Upper lobe of left lung (tissue), 6 donors: ENCODE measurements around the gene SHKBP1. TPM values are rescaled to one million over a fixed set of nuclear protein-coding genes. Genes with fewer than 3 reads are reported as not detected.
A peak's percentile ranks its signal among the peaks of the same experiment; 100 is the strongest.

ENCODE experiments used
- ATAC-seq, 2 donors: fragments of 200-7000 bp; cut with Tn5 transposase; one replicate each; pipeline ENCODE4 v1.9.1; 2022; ENCODE audit warnings: mild to moderate bottlenecking in 2 of 2, moderate library complexity in 2 of 2; ENCODE audit not compliant: low FRiP score in 2 of 2
- DNase-seq, 2 donors: peaks; one replicate each; pipeline ENCODE4 v3.0.0-alpha.2; 2019 to 2020
- H3K27ac ChIP-seq, 4 donors: fragments of 200-600 bp; sonication (generic); one replicate each; pipeline ENCODE4 v1.5.1; 2016 to 2019
- H3K27me3 ChIP-seq, 4 donors: fragments of 200-600 bp; sonication (generic); one replicate each; pipeline ENCODE4 v1.5.1; 2017 to 2019
- H3K36me3 ChIP-seq, 4 donors: fragments of 200-600 bp; sonication (generic); one replicate each; pipeline ENCODE4 v1.5.1; 2016 to 2019
- H3K4me1 ChIP-seq, 4 donors: fragments of 200-600 bp; sonication (generic); one replicate each; pipeline ENCODE4 v1.5.1; 2018 to 2019
- H3K4me3 ChIP-seq, 4 donors: fragments of 200-600 bp; sonication (generic); one replicate each; pipeline ENCODE4 v1.5.1; 2017 to 2019; ENCODE audit warnings: mild to moderate bottlenecking in 2 of 4, moderate library complexity in 1 of 4
- H3K9me3 ChIP-seq, 4 donors: fragments of 200-600 bp; sonication (generic); one replicate each; pipeline ENCODE4 v1.5.1; 2018 to 2019
- CTCF ChIP-seq, 6 experiments: fragments of 450-650 bp in 4 of 6; fragments of 200-600 bp in 2 of 6; sonication (generic) in 2 of 6; IDR thresholded peaks; one replicate each; pipeline ENCODE4 v1.5.1; 2016 to 2019; ENCODE audit warnings: antibody characterized with exemption in 6 of 6
- EP300 ChIP-seq, 4 donors: sonication (generic); formaldehyde crosslinking; IDR thresholded peaks; one replicate each; pipeline ENCODE4 v1.5.1; 2017; ENCODE audit warnings: antibody characterized with exemption in 4 of 4, control low read depth in 2 of 4
- POLR2A ChIP-seq, 4 donors: fragments of 450-650 bp; IDR thresholded peaks; one replicate each; pipeline ENCODE4 v1.5.1; 2016 to 2017; ENCODE audit warnings: antibody characterized with exemption in 4 of 4, mild to moderate bottlenecking in 2 of 4
- POLR2AphosphoS5 ChIP-seq, 2 donors: sonication (generic); formaldehyde crosslinking; IDR thresholded peaks; one replicate each; pipeline ENCODE4 v1.5.1; 2017; ENCODE audit warnings: antibody characterized with exemption in 2 of 2
- WGBS, 2 donors: methylation state at CpG; one replicate each; pipeline ENCODE4 v1.1.5; 2017 to 2018; 5-methylcytosine and 5-hydroxymethylcytosine counted together
- total RNA-seq, 6 donors: library from RNA; depleted of rRNA in 4 of 6; stranded (reverse); fragments of >200 nt in 4 of 6; gene quantifications; one replicate each; pipeline versions ENCODE4 v1.1.0 to v1.2.1, GENCODE V29; 2016 to 2021
- donor health status: DM: no; HTN: no; CAD: no; lungs with moderate emphysema.
- donor health status: DM: no; HTN: yes; CAD: no; lungs with severe emphysema.

The SHKBP1 gene
- 100 to 1,000 TPM in 2 of 6 donors, 10 to 100 TPM in 4; 60.6 to 232 (median 90.2) TPM for total RNA-seq

- WGBS, 2 donors: 3 to 4% methylated on average over 17 to 43 of the region's 55 CpGs
- no peaks in the 10 kb centered on the region for H3K27me3 ChIP-seq
- no peaks in the 10 kb centered on the region for H3K9me3 ChIP-seq
- H3K36me3 ChIP-seq: peaks cover 0 to 35% (median 17%) of the 10 kb centered on the region in 4 donors
- peak within 1 kb of the TSS; percentile 54 to 99 (median 78) for H3K4me3 ChIP-seq
- peak within 1 kb of the TSS; percentile 83 to 93 (median 87) for H3K27ac ChIP-seq
- peaks cover 15 to 24% (median 19%) of the 10 kb centered on the region in 4 donors for H3K4me1 ChIP-seq
- DNase-seq: peak; percentile 93 to 95
- ATAC-seq: peak; percentile 96 to 99
- TF ChIP-seq POLR2AphosphoS5 (IDR thresholded peaks at IDR 0.05) (peak; percentile 74 to 79), EP300 (IDR thresholded peaks at IDR 0.05) (no peak), POLR2A (IDR thresholded peaks at IDR 0.05) (peak; percentile 54 to 87 (median 66)), CTCF (IDR thresholded peaks at IDR 0.05) (no peak)
Measured at GRCh38 chr19:40576585-40577451, at the start of gene SHKBP1. Gene SHKBP1 (plus strand): TSS chr19:40576873. CDS start chr19:40576900, 27 bp downstream.

- Histone ChIP-seq H3K27ac (no peak overlapping the region), H3K4me1 (peaks cover 9 to 26% (median 15%) of the 10 kb centered on the region in 4 donors), H3K36me3 (no peaks in the 10 kb centered on the region), H3K4me3 (no peak overlapping the region), H3K27me3 (peaks cover 0 to 8% (median 4%) of the 10 kb centered on the region in 4 donors), H3K9me3 (no peaks in the 10 kb centered on the region)
- WGBS, 2 donors: 81% methylated on average over 3 to 6 of the region's 6 CpGs
- ATAC-seq (no peak), DNase-seq (peak in 1 of 2 donors; percentile 61)
- TF ChIP-seq POLR2A (IDR thresholded peaks at IDR 0.05) (no peak), CTCF (IDR thresholded peaks at IDR 0.05) (no peak), EP300 (IDR thresholded peaks at IDR 0.05) (no peak), POLR2AphosphoS5 (IDR thresholded peaks at IDR 0.05) (no peak)
Measured at GRCh38 chr19:40528078-40528477, 48.6 kb upstream of the SHKBP1 start.

- H3K9me3 ChIP-seq: no peaks in the 10 kb centered on the region
- DNase-seq (no peak), ATAC-seq (no peak)
- peak overlapping the region in 1 of 4 donors; percentile 57 for H3K4me3 ChIP-seq
- H3K27me3 ChIP-seq: peaks cover 0 to 8% (median 4%) of the 10 kb centered on the region in 4 donors
- peaks cover 9 to 23% (median 15%) of the 10 kb centered on the region in 4 donors for H3K4me1 ChIP-seq
- no peaks in the 10 kb centered on the region for H3K36me3 ChIP-seq
- TF ChIP-seq CTCF (IDR thresholded peaks at IDR 0.05): no peak
- no peak for TF ChIP-seq EP300 (IDR thresholded peaks at IDR 0.05)
- no peak for TF ChIP-seq POLR2A (IDR thresholded peaks at IDR 0.05)
- TF ChIP-seq POLR2AphosphoS5 (IDR thresholded peaks at IDR 0.05): no peak
- WGBS, 2 donors: 69 to 72% methylated on average over 13 to 14 of the region's 14 CpGs
- H3K27ac ChIP-seq: no peak overlapping the region
Measured at GRCh38 chr19:40528533-40529092, 48.1 kb upstream of the SHKBP1 start.

GRCh38 chr19:40529093-40529954 is 47.3 kb upstream of the SHKBP1 start:
- peak overlapping the region in 1 of 4 donors; percentile 65 for H3K27ac ChIP-seq
- TF ChIP-seq CTCF (IDR thresholded peaks at IDR 0.05) (peak; percentile 92 to 99 (median 98)), EP300 (IDR thresholded peaks at IDR 0.05) (no peak), POLR2AphosphoS5 (IDR thresholded peaks at IDR 0.05) (peak in 1 of 2 donors; percentile 25), POLR2A (IDR thresholded peaks at IDR 0.05) (no peak)
- DNase-seq: peak; percentile 90 to 97

More at GRCh38 chr19:40529093-40529954, 47.3 kb upstream of the SHKBP1 start:
- Histone ChIP-seq H3K9me3 (peaks cover 0 to 6% (median 0%) of the 10 kb centered on the region in 4 donors), H3K36me3 (no peaks in the 10 kb centered on the region), H3K4me3 (peak overlapping the region in 3 of 4 donors; percentile 45 to 57 (median 51)), H3K4me1 (peaks cover 9 to 23% (median 15%) of the 10 kb centered on the region in 4 donors), H3K27me3 (peaks cover 0 to 8% (median 4%) of the 10 kb centered on the region in 4 donors)
- ATAC-seq: peak; percentile 89 to 95
- 4% methylated on average over 33 to 43 of the region's 54 CpGs for WGBS, 2 donors
